ENCODE results near the gene KLHL35.

DNA sequence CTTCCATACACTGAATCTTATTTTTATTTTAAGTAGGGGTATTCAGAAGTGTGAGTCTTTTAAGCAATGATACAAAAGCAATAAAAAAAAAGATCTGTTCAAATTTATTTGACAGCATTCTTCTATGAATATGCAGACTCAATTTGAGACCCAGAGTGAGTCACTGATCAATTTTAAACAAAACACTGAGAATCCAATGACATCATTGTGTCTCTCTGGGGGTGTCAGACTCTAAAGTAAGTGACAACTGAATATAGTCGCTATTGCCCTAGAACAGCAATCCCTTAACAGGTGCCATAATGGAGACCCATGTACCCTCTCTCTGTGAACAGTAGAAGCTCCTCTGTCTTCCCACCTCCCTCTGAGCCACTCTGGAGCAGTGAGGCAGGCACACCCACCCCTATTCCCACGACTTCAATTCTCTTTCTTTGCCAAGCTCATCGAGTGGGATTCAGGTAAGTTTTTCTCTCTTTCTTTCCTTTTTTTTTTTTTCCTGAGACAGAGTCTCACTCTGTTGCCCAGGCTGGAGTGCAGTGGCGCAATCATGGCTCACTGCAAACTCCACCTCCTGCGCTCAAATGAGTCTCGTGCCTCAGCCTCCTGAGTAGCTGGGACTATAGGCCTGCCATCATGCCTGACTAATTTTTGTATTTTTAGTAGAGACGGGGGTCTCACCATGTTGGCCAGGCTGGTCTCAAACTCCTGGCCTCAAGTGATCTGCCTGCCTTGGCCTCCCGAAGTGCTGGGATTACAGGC lies 38.7 kb downstream of the KLHL35 start:
- TF ChIP-seq POLR2A (IDR thresholded peaks at IDR 0.05) = no peak
- TF ChIP-seq, protein P1, sequence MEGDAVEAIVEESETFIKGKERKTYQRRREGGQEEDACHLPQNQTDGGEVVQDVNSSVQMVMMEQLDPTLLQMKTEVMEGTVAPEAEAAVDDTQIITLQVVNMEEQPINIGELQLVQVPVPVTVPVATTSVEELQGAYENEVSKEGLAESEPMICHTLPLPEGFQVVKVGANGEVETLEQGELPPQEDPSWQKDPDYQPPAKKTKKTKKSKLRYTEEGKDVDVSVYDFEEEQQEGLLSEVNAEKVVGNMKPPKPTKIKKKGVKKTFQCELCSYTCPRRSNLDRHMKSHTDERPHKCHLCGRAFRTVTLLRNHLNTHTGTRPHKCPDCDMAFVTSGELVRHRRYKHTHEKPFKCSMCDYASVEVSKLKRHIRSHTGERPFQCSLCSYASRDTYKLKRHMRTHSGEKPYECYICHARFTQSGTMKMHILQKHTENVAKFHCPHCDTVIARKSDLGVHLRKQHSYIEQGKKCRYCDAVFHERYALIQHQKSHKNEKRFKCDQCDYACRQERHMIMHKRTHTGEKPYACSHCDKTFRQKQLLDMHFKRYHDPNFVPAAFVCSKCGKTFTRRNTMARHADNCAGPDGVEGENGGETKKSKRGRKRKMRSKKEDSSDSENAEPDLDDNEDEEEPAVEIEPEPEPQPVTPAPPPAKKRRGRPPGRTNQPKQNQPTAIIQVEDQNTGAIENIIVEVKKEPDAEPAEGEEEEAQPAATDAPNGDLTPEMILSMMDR (IDR thresholded peaks at IDR 0.05) = no peak

All from vagina (tissue), 2 donors.